ENCODE data around the gene ARHGAP22.

Gene ARHGAP22

DNA sequence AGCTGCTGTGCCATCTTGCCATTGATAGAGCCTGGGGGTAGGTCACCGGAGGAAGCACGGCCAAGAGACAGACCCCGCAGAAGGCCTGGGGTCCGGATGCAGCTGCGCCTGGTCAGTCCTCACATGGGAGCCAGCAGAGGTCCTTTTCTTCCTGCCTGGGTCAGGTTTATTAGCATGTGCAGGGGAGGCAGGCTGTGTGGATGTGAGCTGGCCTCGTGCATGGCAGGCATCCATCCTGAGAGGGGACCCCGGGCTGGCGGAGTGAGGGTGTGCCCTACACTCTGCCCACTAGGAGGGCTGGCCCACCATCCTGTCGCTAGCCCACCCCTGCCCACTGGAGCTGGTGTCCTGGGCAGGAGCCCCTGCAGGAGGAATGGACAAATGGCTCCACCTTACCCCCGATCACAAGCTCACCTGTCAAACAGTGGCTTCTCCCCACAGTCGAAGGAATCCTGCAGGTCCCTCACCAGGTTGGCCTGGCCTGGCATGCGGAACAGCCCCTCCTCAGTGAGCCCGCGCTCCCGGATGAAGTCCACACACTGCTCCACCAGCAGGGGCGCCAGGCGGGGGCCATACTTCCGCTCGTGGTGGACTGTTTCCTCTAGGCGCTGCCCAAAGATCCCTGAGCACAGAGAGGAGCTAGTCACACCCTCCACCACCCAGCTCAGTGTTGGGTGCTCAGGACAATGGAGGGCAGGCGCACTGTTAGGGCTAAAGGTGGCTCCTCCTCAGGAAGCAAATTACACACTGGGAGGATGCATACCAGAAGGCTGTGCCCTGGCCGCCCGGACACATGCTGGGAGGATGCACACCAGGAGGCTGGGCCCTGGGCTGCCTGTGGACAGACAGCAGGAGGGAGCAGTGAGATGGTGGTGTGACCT lies 145.4 kb downstream of the ARHGAP22 start:
- no peak for DNase-seq

DNA sequence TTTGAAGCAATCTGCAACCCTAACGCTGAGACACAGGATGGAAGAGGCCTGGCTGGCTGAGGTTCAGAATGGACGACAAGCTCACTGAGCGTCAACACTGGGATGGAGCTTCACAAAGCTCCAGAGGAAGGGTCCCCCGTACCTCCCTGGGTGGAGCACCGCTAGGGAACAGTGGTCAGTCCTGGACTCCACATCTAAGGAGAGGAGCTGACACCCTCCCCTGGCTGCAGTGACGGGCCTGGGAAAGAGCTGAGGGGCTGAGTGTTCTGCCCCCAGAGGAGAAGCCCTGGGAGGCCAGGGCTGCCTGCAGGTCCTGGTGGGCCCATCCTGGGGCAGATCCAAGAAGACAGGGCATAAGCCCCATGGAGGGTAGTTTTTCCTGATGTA lies 146.2 kb downstream of the ARHGAP22 start:
- no peak for DNase-seq

DNA sequence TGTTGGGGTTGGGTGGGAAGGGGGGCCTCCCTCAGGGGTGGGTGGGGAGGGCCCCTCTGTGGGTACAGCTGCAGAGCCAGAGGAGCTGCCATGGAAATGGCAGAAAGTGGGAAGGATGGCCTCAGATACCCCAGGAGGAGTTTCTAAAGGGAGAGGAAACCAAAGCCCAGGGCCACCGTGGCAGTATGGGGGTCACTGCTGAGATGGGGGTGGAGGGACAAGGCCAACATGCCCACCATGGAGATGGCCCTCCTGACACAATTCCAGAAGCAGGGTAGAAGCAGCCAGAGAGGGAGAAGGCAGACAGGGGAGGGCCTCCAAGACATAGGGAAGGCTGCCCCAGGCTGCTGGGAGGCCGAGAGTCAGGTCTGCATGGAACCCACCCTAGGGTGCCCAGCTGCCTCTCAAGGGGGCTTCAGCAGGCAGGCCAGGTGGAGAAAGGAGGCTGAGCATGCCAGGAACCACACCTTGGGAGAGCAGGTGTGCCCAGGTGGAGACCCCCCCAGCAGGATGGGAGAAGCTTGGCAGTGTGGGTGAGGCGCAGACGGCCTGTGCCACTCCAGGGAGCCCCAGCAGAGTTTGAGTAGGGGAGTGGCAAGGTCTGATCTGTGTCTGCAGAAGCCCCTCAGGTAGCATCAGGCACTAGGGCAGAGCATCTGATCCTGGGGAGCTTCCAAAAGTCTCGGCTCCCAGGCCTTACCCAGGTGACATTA lies 146.8 kb downstream of the ARHGAP22 start:
- no peak for DNase-seq

DNA sequence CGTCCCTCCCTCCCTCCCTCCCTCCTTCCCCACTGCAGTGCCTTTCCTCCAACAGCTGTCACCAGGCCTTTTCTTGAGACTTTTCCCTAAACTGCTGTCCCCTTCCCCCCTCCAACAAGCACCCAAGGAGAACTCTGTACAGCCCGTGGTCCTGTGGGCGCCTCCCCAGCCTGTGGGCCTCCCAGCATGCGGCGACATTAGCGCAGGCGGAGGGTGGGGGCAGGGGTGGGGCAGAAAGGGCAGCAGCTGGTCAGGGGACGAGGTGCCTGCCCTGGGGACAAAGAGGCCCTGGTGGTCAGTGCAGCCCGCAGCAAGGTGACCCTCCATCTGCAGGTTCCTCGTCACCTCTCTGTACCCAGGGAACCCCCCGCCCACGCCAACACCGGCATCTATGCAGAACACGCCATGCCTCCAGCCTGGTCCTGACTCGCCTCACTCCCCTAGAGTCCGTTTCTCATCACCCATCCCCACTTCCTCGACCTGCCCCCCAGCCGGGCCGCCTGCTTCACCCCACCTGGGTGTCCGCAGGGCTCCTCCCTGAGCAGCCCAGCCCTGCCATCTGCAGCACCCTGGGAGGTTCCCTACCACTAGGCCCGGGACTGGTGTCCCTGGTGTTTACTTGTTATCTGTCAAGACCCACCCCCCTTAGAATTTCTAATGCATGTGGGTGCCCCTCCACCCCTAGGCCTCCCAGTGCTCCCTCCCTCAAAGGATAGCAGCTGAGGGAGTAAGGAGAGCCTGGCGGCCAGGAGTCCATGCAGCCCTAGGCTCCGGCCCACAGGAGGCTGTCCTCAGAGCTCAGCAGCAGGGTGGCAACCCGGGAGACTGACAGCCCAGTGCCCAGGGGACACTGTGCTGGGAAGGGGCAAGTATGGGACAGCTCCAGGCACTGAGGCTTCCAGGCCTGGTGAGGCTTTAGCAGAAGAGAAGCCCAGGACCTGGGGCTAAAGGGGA lies 147.8 kb downstream of the ARHGAP22 start:
- no peak for DNase-seq

DNA sequence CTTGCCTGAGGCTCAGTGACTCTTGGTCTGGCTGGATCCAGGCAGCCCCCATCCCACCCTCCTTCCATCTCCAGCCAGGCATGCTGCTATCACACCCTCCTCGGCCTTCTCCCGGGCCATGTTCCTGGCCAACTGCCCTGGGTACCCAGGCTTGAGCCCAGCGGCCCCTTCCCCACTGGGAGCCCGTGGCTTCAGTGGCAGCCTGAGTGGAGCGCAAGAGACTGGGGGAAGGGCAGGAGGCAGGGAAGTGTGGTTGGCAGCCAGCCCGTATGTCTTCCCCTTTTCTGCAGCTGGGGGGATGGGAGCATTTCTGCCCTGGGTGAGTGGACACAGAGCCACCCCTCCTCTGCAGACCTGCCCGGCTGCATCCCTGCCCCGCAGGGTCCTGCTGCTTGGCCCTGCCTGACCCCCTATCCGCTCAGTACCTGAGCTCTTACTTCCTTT lies 148.5 kb downstream of the ARHGAP22 start:
- DNase-seq = peak; percentile 63

DNA sequence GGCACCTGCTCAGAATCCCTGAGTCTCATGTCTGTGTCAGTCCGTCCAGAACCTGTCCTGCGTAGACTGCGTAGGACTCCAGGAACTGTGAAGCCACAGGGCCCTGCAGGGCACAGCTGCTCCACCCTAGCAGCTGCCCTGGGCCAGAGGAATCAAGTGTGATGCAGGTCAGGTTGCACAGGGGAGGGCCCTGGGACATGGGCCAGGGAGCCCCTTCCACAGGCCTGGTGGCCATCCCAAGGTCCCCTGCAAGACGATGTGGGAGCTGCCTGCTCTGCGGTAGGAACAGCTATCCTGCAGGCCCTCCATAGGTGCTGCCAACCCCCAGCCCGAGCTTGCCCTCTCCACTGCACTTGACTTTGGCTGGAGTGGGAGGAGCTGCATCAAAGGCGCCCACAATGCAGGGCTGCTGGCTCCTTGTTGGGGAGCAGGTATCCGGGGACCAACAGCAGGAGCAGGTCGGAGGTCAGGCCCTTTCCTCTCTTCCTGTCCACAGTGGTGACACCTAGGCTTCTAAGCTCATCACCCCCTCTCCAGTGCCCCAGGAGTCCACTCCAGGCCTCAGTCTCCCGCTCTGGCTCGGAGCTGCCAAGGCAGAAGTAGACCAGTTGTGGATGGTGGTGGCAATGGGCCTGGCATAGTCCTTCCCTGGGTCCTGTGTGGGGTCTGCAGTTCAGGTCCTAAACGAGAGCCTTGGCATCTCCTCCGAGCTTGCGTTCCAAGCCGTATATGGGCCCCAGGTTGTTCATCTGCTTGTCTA lies 149.3 kb downstream of the ARHGAP22 start:
- no peak for DNase-seq

DNA sequence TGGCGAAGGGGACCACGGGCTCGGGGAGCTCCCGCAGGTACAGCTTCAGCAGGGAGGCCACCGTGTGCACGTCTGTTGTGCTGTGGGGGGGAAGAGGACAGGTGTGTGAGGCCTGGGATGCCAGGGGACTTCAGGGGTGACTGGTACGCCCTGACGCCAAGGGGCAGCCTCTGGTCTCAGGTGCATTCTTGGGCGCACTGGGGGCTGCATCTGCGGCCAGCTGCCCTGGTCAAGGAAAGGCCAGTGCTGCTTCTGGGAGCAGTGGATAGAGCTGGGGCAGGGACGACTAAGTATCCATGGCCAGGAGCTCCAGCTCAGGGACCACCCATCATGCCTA lies 149.8 kb downstream of the ARHGAP22 start:
- no peak for DNase-seq

DNA sequence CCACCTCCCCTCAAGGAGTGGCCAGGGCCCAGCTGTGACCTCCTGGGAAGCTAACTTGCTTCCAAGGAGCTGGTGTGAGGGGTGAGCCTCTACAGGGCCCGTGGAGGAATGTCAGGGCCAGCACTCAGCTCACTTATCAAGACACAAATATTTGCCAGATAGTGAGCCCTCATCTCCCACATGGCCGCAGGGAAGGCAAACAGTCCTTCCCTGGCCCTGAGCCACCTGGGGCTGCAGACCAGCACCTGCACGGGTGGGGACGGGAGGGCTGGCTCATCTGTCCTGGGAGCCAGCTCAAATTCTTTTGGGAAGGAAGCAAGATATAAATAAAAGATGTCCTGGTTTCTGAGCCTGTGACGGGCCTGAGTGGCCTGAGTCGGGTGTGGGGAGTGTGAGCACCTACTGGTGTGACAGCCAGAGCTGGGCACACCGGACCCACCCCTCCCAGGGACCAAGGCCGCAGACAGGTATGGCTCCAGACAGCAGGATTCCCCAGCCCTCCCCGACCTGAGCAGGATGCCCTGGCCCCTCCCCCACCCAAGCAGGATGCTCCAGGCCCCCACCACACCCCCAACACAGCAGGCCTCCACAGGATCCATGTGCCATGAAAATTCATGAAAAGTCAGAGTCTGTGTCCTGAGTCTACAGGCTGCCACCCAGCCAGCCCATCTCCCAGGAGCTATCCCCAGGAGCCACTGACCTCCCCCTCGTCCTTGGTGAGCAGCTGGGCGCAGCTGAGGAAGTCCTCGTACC lies 150.4 kb downstream of the ARHGAP22 start:
- no peak for DNase-seq

DNA sequence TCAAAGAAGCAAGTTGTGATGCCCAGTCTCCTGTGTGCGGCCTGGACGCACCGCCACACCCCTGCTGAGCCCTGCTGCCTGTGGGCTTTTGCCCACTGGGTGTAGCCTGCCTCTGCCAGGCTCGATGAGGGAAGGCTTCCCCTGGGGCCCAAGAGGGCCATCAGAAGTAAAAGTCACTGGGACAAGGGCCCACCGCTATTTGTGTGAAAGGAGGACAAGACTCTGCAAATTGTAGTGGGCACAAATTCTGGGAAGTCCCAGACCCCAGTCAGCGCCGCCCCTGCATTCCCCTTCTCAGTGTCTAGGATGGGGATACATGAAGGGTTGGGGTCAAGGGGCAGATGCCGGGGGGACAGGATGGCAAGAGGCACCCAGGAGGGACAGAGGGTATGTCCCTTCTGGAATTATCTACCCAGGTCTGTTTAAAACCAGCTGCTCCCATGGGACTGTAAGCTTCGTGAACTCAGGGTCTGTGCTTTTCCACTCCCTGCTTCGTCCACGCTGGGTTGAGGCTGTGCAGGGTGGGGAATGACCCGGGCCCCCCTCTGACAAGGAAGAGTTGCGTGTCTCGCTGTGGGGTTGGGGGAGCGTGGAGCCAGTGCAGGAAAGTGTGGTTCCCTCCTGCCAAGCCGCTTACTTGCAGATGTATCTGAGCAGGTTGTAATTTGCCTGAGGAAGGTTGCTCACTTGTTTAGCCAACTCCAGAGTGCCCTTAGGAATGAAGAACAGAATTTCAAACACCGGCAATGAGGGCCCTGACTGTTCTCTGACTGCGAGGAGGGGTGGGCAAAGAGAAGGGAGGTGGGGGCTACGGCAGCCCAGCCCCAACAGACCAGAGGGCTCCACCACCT lies 151.2 kb downstream of the ARHGAP22 start:
- no peak for DNase-seq

DNA sequence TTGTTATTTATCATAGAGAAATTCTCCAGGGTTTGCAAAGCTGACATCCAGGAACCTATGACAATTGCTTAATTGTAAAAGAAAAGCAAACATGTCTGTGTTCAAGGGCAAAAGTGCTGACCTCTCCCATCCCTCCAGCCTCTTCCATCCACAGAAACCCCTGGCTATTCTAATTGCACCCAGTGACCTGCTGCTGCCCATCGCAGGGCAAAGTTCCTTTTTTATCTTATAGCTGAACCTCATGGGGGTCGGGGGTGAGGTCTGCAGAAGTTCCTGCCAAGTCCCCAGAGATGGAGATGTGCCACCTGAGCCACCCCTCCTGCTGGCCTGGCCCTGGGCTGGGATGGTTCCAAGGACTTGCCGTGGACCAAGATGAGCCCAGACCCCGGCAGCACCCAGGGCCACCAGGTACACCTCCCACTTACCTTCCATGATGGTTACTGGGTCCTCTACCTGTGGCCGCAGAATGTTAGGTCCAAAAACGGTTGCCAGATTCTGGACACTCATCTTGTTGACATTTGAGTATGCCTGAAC lies 151.9 kb downstream of the ARHGAP22 start:
- DNase-seq = no peak

DNA sequence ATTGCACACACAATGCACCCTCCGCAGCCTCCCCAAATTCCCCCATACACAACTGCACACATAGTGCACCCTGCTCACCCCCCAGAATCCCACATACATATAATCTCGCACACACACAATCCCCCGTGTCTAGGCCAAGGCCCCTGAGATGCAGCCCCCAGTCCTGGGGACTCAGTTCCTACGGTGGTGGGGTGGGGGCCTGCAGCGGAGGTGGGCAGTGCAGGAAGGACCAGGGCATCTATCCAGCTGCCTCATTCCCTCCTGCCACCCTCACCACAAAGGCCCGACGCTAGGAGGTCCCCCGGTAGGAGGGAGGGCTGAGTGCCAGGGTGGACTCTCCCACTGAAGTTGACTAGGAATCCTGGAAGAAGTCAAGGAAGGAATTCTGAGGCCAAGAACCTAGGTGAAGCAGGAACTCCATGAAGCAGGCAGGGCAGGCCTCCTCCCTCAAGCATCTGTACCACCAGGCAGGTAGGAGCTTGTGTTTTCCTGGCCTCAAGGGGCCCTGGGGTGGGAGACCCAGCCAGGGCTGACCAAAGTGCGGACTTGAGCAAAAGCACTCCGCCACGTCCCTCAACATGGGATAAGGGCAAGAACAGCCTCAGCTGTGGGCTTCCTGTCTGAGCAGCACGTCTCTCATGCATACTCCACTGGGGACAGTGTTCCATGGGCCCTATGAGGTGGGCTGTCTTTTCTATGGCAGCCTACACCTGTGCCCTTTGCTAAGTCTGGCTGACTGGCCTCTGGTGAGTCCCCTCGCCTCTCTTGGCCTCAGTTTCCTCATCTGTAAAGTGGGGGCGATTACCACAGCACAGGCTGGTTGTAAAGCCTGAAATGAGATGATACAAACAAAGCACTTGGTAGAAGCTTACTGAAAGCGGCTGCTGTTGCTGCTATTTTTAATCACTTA lies 152.6 kb downstream of the ARHGAP22 start:
- DNase-seq = no peak

DNA sequence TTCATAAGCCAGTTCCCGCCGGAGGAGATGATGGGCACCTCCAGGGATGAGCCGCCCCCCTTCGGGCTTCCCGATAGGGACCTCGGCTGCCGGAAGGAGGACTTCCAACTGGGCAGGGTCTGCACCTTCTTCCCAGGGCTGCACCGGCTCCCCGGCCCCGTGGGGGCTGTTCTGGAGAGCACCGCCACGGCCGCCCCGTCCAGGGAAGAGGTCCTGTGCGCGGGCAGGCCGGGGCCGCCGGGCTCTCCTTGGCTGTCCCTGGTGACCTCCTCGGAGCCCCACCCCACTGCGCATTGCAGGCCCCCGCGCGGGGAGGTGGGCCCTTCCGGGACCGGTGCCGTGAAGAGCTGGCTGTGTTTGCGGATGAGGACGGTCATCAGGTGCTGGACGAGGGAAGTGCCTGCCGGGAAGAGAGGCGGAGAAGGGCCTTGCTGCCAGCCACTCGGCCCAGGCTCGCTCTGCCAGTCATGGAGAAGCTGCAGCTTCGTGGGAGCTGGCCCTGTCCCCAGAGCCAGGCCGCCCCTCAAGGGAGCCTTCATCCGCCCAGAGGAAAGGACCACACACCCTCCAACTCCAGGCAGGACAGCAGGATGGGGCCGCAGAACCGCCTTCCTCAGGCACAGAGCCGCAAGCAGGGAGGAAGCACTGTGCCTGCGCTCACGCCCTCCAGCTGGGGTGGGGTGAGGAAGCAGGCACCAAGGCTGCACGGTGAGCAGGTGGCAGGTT lies 154.0 kb downstream of the ARHGAP22 start:
- no peak for DNase-seq

DNA sequence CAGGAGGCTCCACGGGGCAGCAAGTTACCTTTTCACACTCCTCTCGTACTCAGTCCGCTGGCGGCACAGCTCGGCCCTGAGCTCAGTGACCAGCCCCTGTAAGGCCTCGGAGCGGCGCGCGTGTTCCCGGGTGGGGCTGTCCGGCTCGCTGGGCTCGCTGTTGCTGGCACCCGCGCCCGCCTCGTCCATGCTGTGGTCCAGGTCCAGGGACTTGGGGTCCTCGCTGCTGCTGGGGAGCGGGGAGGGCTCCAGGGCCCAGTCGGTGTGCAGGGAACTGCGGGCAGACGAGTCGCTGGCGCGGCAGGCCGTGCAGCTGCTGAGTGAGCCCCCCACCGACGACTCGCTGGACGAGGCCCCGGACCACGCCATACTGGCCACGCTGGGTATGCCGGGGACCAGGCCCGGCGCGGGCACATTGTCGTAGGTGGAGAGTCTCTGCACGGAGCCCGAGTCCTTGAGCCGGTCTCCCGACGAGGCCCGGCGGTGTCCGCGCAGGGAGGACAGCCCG lies 154.6 kb downstream of the ARHGAP22 start:
- DNase-seq = no peak

DNA sequence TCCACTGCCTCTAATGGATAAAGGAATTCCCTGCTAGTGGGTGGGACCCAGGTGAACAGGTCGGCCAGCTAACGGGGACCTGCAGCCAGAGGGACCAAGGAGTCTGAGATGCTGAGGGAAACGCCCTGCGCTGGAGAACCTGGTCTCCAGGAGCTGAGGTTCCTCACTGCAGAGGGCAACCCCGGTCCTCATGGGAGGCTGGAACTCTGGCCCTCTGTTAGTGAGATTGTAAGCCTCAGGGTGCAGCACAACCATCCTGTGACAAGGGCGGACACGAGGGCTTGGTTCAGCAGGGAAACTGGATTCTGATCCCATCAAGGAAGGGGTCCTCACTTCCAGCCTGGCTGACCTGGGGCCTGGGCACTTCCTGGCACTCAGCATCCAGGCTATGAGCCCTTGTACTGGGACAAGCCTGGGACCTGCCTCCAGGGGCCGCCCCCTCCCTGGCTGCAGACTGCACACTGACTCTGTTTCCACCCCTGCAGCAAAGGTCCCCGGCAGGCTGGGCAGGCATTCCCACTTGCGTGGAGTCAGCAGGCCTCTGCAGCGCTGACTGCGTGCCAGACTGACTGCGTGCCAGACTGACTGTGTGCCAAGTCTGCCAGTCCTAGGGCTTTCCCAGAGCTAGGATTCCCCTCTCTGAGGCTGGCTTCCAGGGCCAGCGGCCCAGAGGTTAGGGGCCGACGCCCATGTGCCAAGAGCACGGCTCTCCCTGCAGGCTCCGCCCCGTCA lies 155.2 kb downstream of the ARHGAP22 start:
- no peak for DNase-seq

DNA sequence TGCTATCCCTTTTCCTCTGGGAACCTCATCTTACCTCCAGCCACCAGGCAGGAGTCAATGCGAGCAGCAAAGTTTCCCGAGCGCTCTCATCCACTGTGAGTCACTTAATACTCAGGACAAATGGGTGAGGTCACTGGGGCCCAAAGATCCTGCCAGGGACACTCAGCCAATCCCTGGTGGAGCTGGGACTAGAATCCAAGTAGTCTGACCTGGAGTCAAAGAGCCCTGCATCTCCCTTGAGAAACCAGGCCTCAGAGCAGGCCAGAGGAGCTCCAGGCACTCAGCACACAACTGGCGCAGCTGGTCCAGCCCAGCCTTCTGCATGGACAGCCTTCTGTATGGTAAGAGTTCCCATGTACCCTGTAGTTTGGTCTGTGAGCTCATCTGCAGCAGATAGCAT lies 156.1 kb downstream of the ARHGAP22 start:
- peak; percentile 18 for DNase-seq

DNA sequence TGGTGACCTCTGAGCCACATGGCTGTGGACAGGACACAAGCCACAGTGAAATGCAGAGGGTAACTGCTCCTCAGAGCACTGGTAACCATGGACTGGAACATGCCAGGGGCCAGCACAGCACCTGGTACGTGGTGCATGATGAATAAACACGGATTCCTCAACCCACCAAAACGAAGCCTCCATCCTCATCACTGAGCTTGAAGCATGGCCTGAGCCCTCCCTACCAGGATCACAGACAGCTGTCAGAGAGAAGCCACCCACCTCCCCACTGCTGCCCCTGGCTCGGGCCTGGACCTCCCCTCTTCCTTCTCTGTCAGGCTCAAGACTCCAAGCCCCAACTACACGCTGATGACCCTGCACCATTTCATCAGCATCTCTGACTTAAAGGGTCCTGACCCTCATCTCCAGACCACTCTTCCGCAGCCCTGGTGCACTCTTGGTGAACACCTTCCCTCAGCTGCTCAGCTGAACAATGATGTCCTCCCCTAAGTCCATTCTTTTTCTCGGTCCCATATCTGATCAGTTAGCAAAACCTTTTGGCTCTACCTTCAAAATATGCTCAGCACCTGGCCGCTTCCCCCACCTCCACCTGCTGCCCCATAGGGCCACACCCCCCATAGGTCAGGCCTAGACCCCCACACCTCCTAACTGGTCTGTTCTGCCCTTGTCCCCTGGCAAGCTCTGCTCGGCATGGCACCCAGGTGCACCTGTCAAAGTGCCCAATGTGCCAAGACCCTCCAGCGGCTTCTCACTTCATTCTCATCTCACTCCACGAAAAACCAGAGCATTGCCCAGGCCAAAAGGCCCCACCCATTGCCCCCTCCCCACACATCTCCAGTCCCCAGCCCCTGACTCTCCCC lies 157.3 kb downstream of the ARHGAP22 start:
- DNase-seq = no peak

DNA sequence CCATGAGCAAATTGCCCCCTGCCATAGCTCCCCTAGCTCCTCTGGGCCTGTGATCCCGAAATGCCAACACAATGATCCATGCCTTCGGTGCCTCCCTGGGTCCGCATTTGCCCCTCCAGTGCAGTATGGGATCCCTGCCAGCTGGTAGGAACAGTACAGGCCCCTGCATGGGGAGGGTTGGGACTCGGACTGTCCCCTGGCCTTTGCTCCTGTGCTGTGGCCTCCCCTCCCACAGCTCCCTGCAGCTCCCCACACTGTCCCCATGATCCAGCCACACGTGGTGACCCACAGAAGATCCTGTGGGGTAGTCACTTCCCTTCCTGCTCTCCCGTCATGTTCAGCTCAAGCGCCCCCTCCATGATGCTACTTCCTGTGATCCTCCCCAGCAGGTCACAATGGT lies 158.1 kb downstream of the ARHGAP22 start:
- DNase-seq = no peak
